HEK293T (cell line): Measurements from ENCODE around the gene TMEM232.

Source experiments
- ARNT ChIP-seq: fragments of 450-650 bp; IDR thresholded peaks from 2 replicates; pipeline ENCODE4 v1.6.1; 2017; ENCODE audit warnings: mild to moderate bottlenecking
- BHLHE40 ChIP-seq: fragments of 450-650 bp; IDR thresholded peaks from 2 replicates; pipeline ENCODE4 v1.6.1; 2016; ENCODE audit warnings: mild to moderate bottlenecking, moderate library complexity, borderline replicate concordance
- ELF4 ChIP-seq: fragments of 450-650 bp; IDR thresholded peaks from 2 replicates; pipeline ENCODE4 v1.6.1; 2017; ENCODE audit warnings: antibody characterized with exemption
- FOXA1 ChIP-seq: fragments of 450-650 bp; IDR thresholded peaks from 2 replicates; pipeline ENCODE4 v1.6.1; 2016; ENCODE audit warnings: mild to moderate bottlenecking

DNA sequence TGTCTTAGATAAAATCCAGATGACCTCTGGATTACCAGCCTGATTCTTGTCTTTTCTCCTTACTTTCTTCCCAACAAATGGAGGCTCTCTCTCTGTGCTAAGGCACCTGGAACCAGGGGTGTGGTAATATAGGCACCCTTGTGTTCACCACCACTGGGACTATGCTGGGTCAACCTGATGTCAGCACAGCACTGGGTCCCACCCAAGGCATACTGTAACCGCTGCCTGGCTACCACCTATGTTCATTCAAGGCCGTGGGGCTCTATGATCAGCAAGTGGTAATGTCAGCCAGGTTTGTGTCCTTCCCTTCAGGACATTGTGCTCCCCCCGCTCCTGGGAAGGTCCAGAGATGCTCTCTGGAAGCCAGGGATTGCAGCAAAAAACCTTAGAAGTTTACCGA lies 283.6 kb downstream of the TMEM232 start:
- no peak for TF ChIP-seq BHLHE40
- TF ChIP-seq ELF4 = no peak
- TF ChIP-seq ARNT = no peak
- TF ChIP-seq FOXA1 = no peak
